CD4-positive, alpha-beta T cell treated with Interleukin-6 for 4 hours (primary cell): ENCODE measurements around the gene TECRL.

Source experiments
- DNase-seq: peaks from one replicate; pipeline ENCODE4 v3.0.0-alpha.2; 2020; ENCODE audit warnings: mixed read lengths

Gene TECRL

GRCh38 chr4:64409300-64409699, at the start of gene TECRL:
TECRL (minus strand) TSS chr4:64409450; CDS start chr4:64409351, 99 bp downstream.
- no peak for DNase-seq

GRCh38 chr4:64432674-64433073, 23.4 kb upstream of the TECRL start:
- no peak for DNase-seq

- DNase-seq = no peak
Measured at GRCh38 chr4:64430933-64431332, 21.7 kb upstream of the TECRL start.

GRCh38 chr4:64417974-64418373, 8.7 kb upstream of the TECRL start:
- DNase-seq = no peak

- DNase-seq = no peak
Measured at GRCh38 chr4:64407000-64407399, 2.2 kb downstream of the TECRL start.

- no peak for DNase-seq
Measured at GRCh38 chr4:64405761-64406160, 3.5 kb downstream of the TECRL start.

GRCh38 chr4:64402684-64403083, 6.6 kb downstream of the TECRL start:
- no peak for DNase-seq

GRCh38 chr4:64399313-64400109, 9.7 kb downstream of the TECRL start:
- DNase-seq = no peak

GRCh38 chr4:64394469-64394868, 14.8 kb downstream of the TECRL start:
- DNase-seq = no peak

GRCh38 chr4:64388252-64388651, 21.0 kb downstream of the TECRL start:
- DNase-seq = no peak

GRCh38 chr4:64385220-64385619, 24.0 kb downstream of the TECRL start:
- no peak for DNase-seq

GRCh38 chr4:64384237-64385203, 24.7 kb downstream of the TECRL start:
- DNase-seq = no peak

- DNase-seq = no peak
Measured at GRCh38 chr4:64368741-64369140, 40.5 kb downstream of the TECRL start.

GRCh38 chr4:64361399-64361740, 47.9 kb downstream of the TECRL start:
- no peak for DNase-seq

GRCh38 chr4:64360664-64361398, 48.4 kb downstream of the TECRL start:
- DNase-seq = no peak

GRCh38 chr4:64359489-64359888, 49.8 kb downstream of the TECRL start:
- no peak for DNase-seq

- DNase-seq = no peak
Measured at GRCh38 chr4:64353904-64354303, 55.3 kb downstream of the TECRL start.

GRCh38 chr4:64341711-64342110, 67.5 kb downstream of the TECRL start:
- no peak for DNase-seq

- DNase-seq = no peak
Measured at GRCh38 chr4:64340218-64341110, 68.8 kb downstream of the TECRL start.

- DNase-seq = no peak
Measured at GRCh38 chr4:64334964-64335363, 74.3 kb downstream of the TECRL start.

GRCh38 chr4:64330143-64330542, 79.1 kb downstream of the TECRL start:
- no peak for DNase-seq

GRCh38 chr4:64327237-64327636, 82.0 kb downstream of the TECRL start:
- no peak for DNase-seq
